H1 (cell line): Measurements from ENCODE around the gene RFT1. TPM values are rescaled to one million over a fixed set of nuclear protein-coding genes. Genes with fewer than 3 reads are reported as not detected.

Source experiments
- MAX ChIP-seq: IDR thresholded peaks from 2 replicates; pipeline ENCODE4 v1.6.1; 2012; ENCODE audit warnings: inconsistent platforms
- SIRT6 ChIP-seq: IDR thresholded peaks from one replicate; pipeline ENCODE4 v1.7.1; 2012; ENCODE audit warnings: low read length, inconsistent platforms
- SRF ChIP-seq: IDR thresholded peaks from 2 replicates; pipeline ENCODE4 v1.6.1; 2011; ENCODE audit warnings: mild to moderate bottlenecking, low read depth, low read length, moderate library complexity
- TCF12 ChIP-seq: IDR thresholded peaks from 2 replicates; pipeline ENCODE4 v1.6.1; 2011; ENCODE audit warnings: low read depth, mild to moderate bottlenecking, low read length
- USF2 ChIP-seq: IDR thresholded peaks from 2 replicates; pipeline ENCODE4 v1.6.1; 2011; ENCODE audit warnings: low read length, improper control_type of control experiment
- polyA plus RNA-seq, 7 experiments: library from polyadenylated mRNA; depleted of rRNA in 3 of 7; stranded (reverse) in 5 of 7; unstranded in 2 of 7; fragments of >200 nt in 5 of 7; fragments of 200-250 nt in 2 of 7; gene quantifications; 1 replicate in 5 of 7; 2 replicates in 1 of 7; 4 replicates in 1 of 7; pipeline versions ENCODE4 v1.2.1 to v1.2.3, GENCODE V29; 2011 to 2013; ENCODE audit warnings: missing spikeins in 2 of 7, mixed read lengths in 2 of 7
- total RNA-seq: library from RNA; stranded (reverse); fragmentation: NEBNext Ultra II Directional; extraction: Animal tissue kit (Norgen Biotek cat#: 25700); gene quantifications from 2 replicates; pipeline ENCODE4 v1.2.1, GENCODE V29; 2021

The RFT1 gene
- total and polyA plus RNA-seq, 2 of the 8 experiments (the other 6 are each of a cell fraction or from before 2014, with no cell fraction given) = 27.7 to 42.4 TPM

GRCh38 chr3:53074761-53075742 lies 55.2 kb downstream of the RFT1 start (continued):
- TF ChIP-seq TCF12 (no peak), SRF (no peak), USF2 (no peak), MAX (no peak), SIRT6 (no peak)
